SH-SY5Y (cell line): ENCODE measurements around the gene INTS11.

ENCODE experiments used
- GATA2 ChIP-seq: IDR thresholded peaks from 2 replicates; pipeline ENCODE4 v1.6.1; 2011; ENCODE audit warnings: mild to moderate bottlenecking, low read depth, low read length
- GATA3 ChIP-seq: IDR thresholded peaks from 2 replicates; pipeline ENCODE4 v1.6.1; 2011; ENCODE audit warnings: low read depth, mild to moderate bottlenecking, low read length, moderate library complexity

- TF ChIP-seq GATA3 (no peak), GATA2 (no peak)
Measured at GRCh38 chr1:1352786-1353388, 28.4 kb upstream of the INTS11 start.
